ENCODE data around the gene CTXND1. TPM values are rescaled to one million over a fixed set of nuclear protein-coding genes. Genes with fewer than 3 reads are reported as not detected.

Gene CTXND1
- total and polyA plus RNA-seq, 3 experiments from 2014 or later = not detected

DNA sequence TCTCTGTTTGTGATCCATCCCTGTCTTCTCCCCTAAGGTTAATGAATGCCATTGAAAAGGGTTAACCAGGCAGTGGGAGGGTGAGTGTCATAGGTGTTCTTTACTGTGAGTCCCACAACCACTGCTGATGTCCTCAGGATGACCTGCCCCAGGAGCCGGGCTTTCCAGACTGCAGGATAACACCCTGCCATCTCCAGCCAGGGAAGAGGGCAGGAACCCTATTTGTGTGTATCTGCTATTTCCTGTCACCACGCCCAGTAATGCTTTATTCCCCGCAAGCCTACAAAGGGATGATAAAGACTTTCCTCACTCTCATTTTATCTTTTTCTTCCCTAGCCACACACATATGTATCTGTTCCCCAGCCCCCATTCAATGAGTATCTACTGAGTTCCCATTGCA lies 15.6 kb upstream of the CTXND1 start:
- Mint-ChIP-seq H3K4me3 (no peak overlapping the region), H3K27ac (no peak overlapping the region), H3K27me3 (peaks cover 9 to 40% of the 10 kb centered on the region in 2 donors), H3K4me1 (no peaks in the 10 kb centered on the region), H3K9me3 (no peaks in the 10 kb centered on the region), H3K36me3 (no peaks in the 10 kb centered on the region)
- Histone ChIP-seq H3K27ac (ENCODE audit: low read depth, low read length) (no peak overlapping the region), H3K9me3 (ENCODE audit: low read length) (no peaks in the 10 kb centered on the region), H3K36me3 (ENCODE audit: insufficient read depth, low read length) (no peaks in the 10 kb centered on the region), H3K27me3 (ENCODE audit: insufficient read depth, low read length, poor library complexity, severe bottlenecking) (no peaks in the 10 kb centered on the region), H3K4me3 (ENCODE audit: low read length) (no peak overlapping the region), H3K4me1 (ENCODE audit: insufficient read depth, low read length) (no peaks in the 10 kb centered on the region)
- ChIA-PET CTCF (no interaction called here), POLR2A (no interaction called here)
- no peak for DNase-seq

DNA sequence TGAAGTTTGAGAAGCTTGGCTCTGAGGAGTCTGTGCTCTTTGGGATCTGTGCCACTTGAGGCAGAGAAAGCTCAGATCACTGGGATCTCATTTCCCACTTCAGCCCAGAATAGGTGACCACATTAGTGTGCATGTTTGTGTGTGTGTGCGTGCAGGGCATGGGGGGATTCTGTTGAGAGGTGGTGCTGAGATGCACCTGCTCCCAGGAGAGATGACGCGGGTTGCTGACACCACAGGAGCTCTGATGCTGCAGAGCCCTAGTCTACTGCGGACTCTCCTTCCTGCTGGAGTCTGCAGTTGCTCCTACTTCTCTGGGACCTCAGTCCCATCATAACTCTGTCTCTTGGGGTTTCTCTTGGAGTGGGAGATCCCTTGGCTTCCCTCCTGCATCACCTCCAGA lies 14.7 kb upstream of the CTXND1 start:
- peaks cover 0 to 2% (median 0%) of the 10 kb centered on the region in 5 donors for H3K9me3 Mint-ChIP-seq
- POLR2A ChIA-PET = no interaction called here
- Histone ChIP-seq H3K4me1 (ENCODE audit: insufficient read depth, low read length) (no peaks in the 10 kb centered on the region), H3K36me3 (ENCODE audit: insufficient read depth, low read length) (no peaks in the 10 kb centered on the region), H3K4me3 (ENCODE audit: low read length) (no peak overlapping the region), H3K27ac (ENCODE audit: low read depth, low read length) (no peak overlapping the region), H3K9me3 (ENCODE audit: low read length) (no peaks in the 10 kb centered on the region), H3K27me3 (ENCODE audit: insufficient read depth, low read length, poor library complexity, severe bottlenecking) (no peaks in the 10 kb centered on the region)
- no peak overlapping the region for H3K4me3 Mint-ChIP-seq
- CTCF ChIA-PET = no interaction called here
- H3K4me1 Mint-ChIP-seq = no peaks in the 10 kb centered on the region
- H3K27me3 Mint-ChIP-seq = peaks cover 11 to 44% of the 10 kb centered on the region in 2 donors
- no peaks in the 10 kb centered on the region for H3K36me3 Mint-ChIP-seq
- no peak for DNase-seq
- H3K27ac Mint-ChIP-seq = no peak overlapping the region

- DNase-seq = no peak
- H3K4me3 ChIP-seq (ENCODE audit: low read length) = no peak overlapping the region
- no peak overlapping the region for H3K27ac ChIP-seq (ENCODE audit: low read depth, low read length)
- no peaks in the 10 kb centered on the region for H3K4me1 ChIP-seq (ENCODE audit: insufficient read depth, low read length)
- H3K36me3 ChIP-seq (ENCODE audit: insufficient read depth, low read length) = no peaks in the 10 kb centered on the region
- H3K9me3 ChIP-seq (ENCODE audit: low read length) = no peaks in the 10 kb centered on the region
- no peaks in the 10 kb centered on the region for H3K27me3 ChIP-seq (ENCODE audit: insufficient read depth, low read length, poor library complexity, severe bottlenecking)
- Mint-ChIP-seq H3K4me3 (no peak overlapping the region), H3K27ac (no peak overlapping the region), H3K9me3 (peaks cover 0 to 2% (median 2%) of the 10 kb centered on the region in 5 donors), H3K4me1 (no peaks in the 10 kb centered on the region), H3K36me3 (no peaks in the 10 kb centered on the region), H3K27me3 (peaks cover 9 to 47% of the 10 kb centered on the region in 2 donors)
- CTCF ChIA-PET = no interaction called here
- POLR2A ChIA-PET = no interaction called here
Measured at GRCh38 chr15:80266113-80266512, 14.1 kb upstream of the CTXND1 start.

- Histone ChIP-seq H3K9me3 (ENCODE audit: low read length) (no peaks in the 10 kb centered on the region), H3K27ac (ENCODE audit: low read depth, low read length) (no peak overlapping the region), H3K4me3 (ENCODE audit: low read length) (no peak overlapping the region), H3K36me3 (ENCODE audit: insufficient read depth, low read length) (no peaks in the 10 kb centered on the region), H3K27me3 (ENCODE audit: insufficient read depth, low read length, poor library complexity, severe bottlenecking) (no peaks in the 10 kb centered on the region), H3K4me1 (ENCODE audit: insufficient read depth, low read length) (no peaks in the 10 kb centered on the region)
- Mint-ChIP-seq H3K27ac (no peak overlapping the region), H3K9me3 (peaks cover 0 to 3% (median 2%) of the 10 kb centered on the region in 5 donors), H3K4me3 (no peak overlapping the region), H3K4me1 (no peaks in the 10 kb centered on the region), H3K36me3 (no peaks in the 10 kb centered on the region), H3K27me3 (peaks cover 9 to 46% of the 10 kb centered on the region in 2 donors)
- CTCF ChIA-PET = no interaction called here
- POLR2A ChIA-PET = no interaction called here
- no peak for DNase-seq
Measured at GRCh38 chr15:80265021-80265420, 13.0 kb upstream of the CTXND1 start.

DNA sequence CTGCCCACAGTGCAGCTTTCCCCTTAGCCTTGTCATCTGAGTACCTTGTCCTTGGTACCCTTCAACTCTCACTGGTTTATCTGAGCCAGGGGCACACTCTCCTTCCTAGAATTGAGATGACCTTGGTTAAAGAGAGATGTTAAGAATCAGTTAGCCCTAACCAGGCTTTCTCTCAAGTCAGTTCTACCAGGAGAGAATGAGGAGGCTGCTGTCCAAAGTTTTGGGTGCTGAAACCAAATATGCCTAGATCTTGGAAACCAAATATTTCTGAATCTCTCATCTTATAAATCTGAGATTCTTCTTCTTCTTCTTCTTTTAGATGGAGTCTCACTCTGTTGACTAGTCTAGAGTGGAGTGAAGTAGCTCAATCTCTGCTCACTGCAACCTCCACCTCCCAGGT lies 12.0 kb upstream of the CTXND1 start:
- CTCF ChIA-PET = no interaction called here
- no peaks in the 10 kb centered on the region for H3K9me3 ChIP-seq (ENCODE audit: low read length)
- no peak overlapping the region for H3K27ac Mint-ChIP-seq

DNA sequence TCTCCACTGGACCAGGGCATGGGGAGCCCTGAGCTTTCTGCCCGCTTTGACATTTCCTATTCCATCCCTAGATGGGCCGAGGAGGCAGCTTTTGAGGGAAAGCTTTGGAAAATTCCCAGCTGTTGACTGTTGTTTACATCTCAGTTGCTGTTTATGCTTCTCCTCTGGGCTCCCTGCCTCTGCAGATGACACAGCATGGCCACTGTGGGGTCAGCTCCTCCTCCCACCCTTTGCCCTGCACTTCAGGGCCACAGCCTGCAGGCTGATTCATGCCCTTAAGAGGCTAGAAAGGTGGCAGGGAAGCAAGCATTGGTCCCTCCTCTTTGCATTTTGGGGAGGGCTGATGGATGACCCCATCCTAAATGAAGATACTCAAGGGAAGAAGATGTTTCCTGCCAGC lies 8.5 kb upstream of the CTXND1 start:
- Histone ChIP-seq H3K4me3 (ENCODE audit: low read length) (no peak overlapping the region), H3K27ac (ENCODE audit: low read depth, low read length) (no peak overlapping the region), H3K4me1 (ENCODE audit: insufficient read depth, low read length) (no peaks in the 10 kb centered on the region), H3K36me3 (ENCODE audit: insufficient read depth, low read length) (no peaks in the 10 kb centered on the region), H3K27me3 (ENCODE audit: insufficient read depth, low read length, poor library complexity, severe bottlenecking) (peaks cover 4% of the 10 kb centered on the region), H3K9me3 (ENCODE audit: low read length) (no peaks in the 10 kb centered on the region)
- ChIA-PET CTCF (no interaction called here), POLR2A (no interaction called here)
- Mint-ChIP-seq H3K27me3 (peaks cover 10 to 58% of the 10 kb centered on the region in 2 donors), H3K4me3 (no peak overlapping the region), H3K9me3 (peaks cover 0 to 3% (median 2%) of the 10 kb centered on the region in 5 donors), H3K27ac (no peak overlapping the region), H3K36me3 (no peaks in the 10 kb centered on the region), H3K4me1 (no peaks in the 10 kb centered on the region)
- DNase-seq = no peak

More for the DNA sequence above, 12.0 kb upstream of the CTXND1 start:
- Histone ChIP-seq H3K27ac (ENCODE audit: low read depth, low read length) (no peak overlapping the region), H3K36me3 (ENCODE audit: insufficient read depth, low read length) (no peaks in the 10 kb centered on the region), H3K27me3 (ENCODE audit: insufficient read depth, low read length, poor library complexity, severe bottlenecking) (no peaks in the 10 kb centered on the region), H3K4me1 (ENCODE audit: insufficient read depth, low read length) (no peaks in the 10 kb centered on the region), H3K4me3 (ENCODE audit: low read length) (no peak overlapping the region)
- POLR2A ChIA-PET = no interaction called here
- Mint-ChIP-seq H3K36me3 (no peaks in the 10 kb centered on the region), H3K27me3 (peaks cover 6 to 51% of the 10 kb centered on the region in 2 donors), H3K4me1 (no peaks in the 10 kb centered on the region), H3K4me3 (no peak overlapping the region), H3K9me3 (peaks cover 0 to 3% (median 2%) of the 10 kb centered on the region in 5 donors)
- no peak for DNase-seq

- H3K36me3 ChIP-seq (ENCODE audit: insufficient read depth, low read length) = no peaks in the 10 kb centered on the region
- ChIA-PET POLR2A (no interaction called here), CTCF (no interaction called here)
- peaks cover 14 to 59% of the 10 kb centered on the region in 2 donors for H3K27me3 Mint-ChIP-seq
- H3K9me3 Mint-ChIP-seq = peaks cover 0 to 3% (median 2%) of the 10 kb centered on the region in 5 donors
- H3K4me1 Mint-ChIP-seq = no peaks in the 10 kb centered on the region
- H3K27ac ChIP-seq (ENCODE audit: low read depth, low read length) = no peak overlapping the region
- no peak for DNase-seq
- no peak overlapping the region for H3K4me3 ChIP-seq (ENCODE audit: low read length)
- no peak overlapping the region for H3K27ac Mint-ChIP-seq
- H3K36me3 Mint-ChIP-seq = no peaks in the 10 kb centered on the region
- H3K4me1 ChIP-seq (ENCODE audit: insufficient read depth, low read length) = no peaks in the 10 kb centered on the region
- H3K27me3 ChIP-seq (ENCODE audit: insufficient read depth, low read length, poor library complexity, severe bottlenecking) = peaks cover 4% of the 10 kb centered on the region
- no peak overlapping the region for H3K4me3 Mint-ChIP-seq
- H3K9me3 ChIP-seq (ENCODE audit: low read length) = no peaks in the 10 kb centered on the region
Measured at GRCh38 chr15:80259942-80260510, 8.0 kb upstream of the CTXND1 start.

DNA sequence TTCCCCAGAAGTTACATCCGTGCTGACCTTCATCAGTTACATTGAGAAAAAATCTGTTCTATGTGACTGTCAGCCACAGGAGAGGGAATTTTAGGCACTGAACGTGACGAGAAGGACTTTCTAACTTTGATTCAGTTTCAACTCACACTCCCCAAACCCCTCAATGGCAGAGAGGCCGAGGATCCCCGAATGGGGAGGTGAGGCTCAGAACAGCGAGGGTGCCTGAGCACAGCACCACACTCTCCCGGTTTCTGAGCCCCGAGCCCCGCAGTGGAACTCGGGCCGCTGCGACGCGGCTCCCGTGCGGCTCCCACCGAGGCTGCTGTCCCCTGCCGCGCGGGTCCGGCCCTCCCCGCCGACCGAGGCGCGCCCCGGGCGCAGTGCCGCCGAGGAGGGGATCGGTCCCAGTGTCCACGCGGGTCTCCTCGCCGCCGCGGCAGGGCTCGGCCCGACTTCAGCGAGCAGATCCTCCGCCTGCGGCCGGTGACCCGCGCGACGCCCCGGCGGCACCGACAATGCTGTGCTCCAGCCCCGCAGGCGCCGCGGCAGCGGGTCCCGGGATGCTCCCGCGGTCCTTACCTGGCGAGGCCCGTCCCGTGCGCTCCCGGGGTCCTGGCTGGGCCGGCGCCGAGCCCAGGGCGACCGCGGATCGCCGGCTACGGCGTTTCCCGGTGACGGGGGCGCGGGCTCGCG lies 439 bp downstream of the CTXND1 start:
- H3K27ac ChIP-seq (ENCODE audit: low read depth, low read length) = no peak overlapping the region
- no peaks in the 10 kb centered on the region for H3K36me3 ChIP-seq (ENCODE audit: insufficient read depth, low read length)
- H3K4me3 Mint-ChIP-seq = peak overlapping the region in 6 of 7 donors; percentile 30 to 75 (median 42)
- no peak overlapping the region for H3K27ac Mint-ChIP-seq
- CTCF ChIA-PET = no interaction called here
- H3K4me1 ChIP-seq (ENCODE audit: insufficient read depth, low read length) = no peaks in the 10 kb centered on the region
- no peak for DNase-seq
- peaks cover 4 to 14% (median 10%) of the 10 kb centered on the region in 3 donors for H3K4me1 Mint-ChIP-seq
- POLR2A ChIA-PET = no interaction called here
- H3K36me3 Mint-ChIP-seq = no peaks in the 10 kb centered on the region
- H3K9me3 Mint-ChIP-seq = no peaks in the 10 kb centered on the region
- H3K4me3 ChIP-seq (ENCODE audit: low read length) = no peak overlapping the region
- peaks cover 55 to 83% of the 10 kb centered on the region in 2 donors for H3K27me3 Mint-ChIP-seq
- peaks cover 19% of the 10 kb centered on the region for H3K27me3 ChIP-seq (ENCODE audit: insufficient read depth, low read length, poor library complexity, severe bottlenecking)
- H3K9me3 ChIP-seq (ENCODE audit: low read length) = no peaks in the 10 kb centered on the region

Data from CD8-positive, alpha-beta memory T cell (primary cell).